ENCODE measurements around the gene TRPM3. TPM values are rescaled to one million over a fixed set of nuclear protein-coding genes. Genes with fewer than 3 reads are reported as not detected.

Gene TRPM3
- total RNA-seq, 6 donors from 2014 or later, result 0.10 to 1.0 (median 0.17) TPM; not detected in 1

GRCh38 chr9:70887826-70888225 is 233.6 kb downstream of the TRPM3 start:
- H3K4me1 ChIP-seq, result no peaks in the 10 kb centered on the region
- H3K4me3 ChIP-seq, result no peak overlapping the region
- no peaks in the 10 kb centered on the region for H3K9me3 ChIP-seq
- H3K27ac ChIP-seq, result no peak overlapping the region
- H3K27me3 ChIP-seq, result no peaks in the 10 kb centered on the region
- ATAC-seq (ENCODE audit: low FRiP score in 2 of 2) (no peak), DNase-seq (no peak)
- TF ChIP-seq EP300 (IDR thresholded peaks at IDR 0.05), result no peak
- no peak for TF ChIP-seq CTCF (IDR thresholded peaks at IDR 0.05)
- no peak for TF ChIP-seq POLR2A (IDR thresholded peaks at IDR 0.05)
- no peak for TF ChIP-seq POLR2AphosphoS5 (IDR thresholded peaks at IDR 0.05)
- no peaks in the 10 kb centered on the region for H3K36me3 ChIP-seq
- WGBS, 2 donors, result 78 to 81% methylated on average over 2 of the region's 2 CpGs

GRCh38 chr9:70883963-70884793 is 237.2 kb downstream of the TRPM3 start:
- no peak for TF ChIP-seq POLR2A (IDR thresholded peaks at IDR 0.05)
- TF ChIP-seq CTCF (IDR thresholded peaks at IDR 0.05), result no peak
- TF ChIP-seq POLR2AphosphoS5 (IDR thresholded peaks at IDR 0.05), result no peak
- no peaks in the 10 kb centered on the region for H3K4me1 ChIP-seq
- no peaks in the 10 kb centered on the region for H3K36me3 ChIP-seq
- ATAC-seq (ENCODE audit: low FRiP score in 2 of 2), result no peak
- H3K27ac ChIP-seq, result no peak overlapping the region
- no peaks in the 10 kb centered on the region for H3K27me3 ChIP-seq
- H3K4me3 ChIP-seq, result no peak overlapping the region
- WGBS, 2 donors, result 81 to 86% methylated on average over 7 of the region's 7 CpGs
- H3K9me3 ChIP-seq, result no peaks in the 10 kb centered on the region
- no peak for DNase-seq

- no peak overlapping the region for H3K4me3 ChIP-seq
- ATAC-seq (ENCODE audit: low FRiP score in 2 of 2) (no peak), DNase-seq (no peak)
Measured at GRCh38 chr9:70883056-70883455, 238.4 kb downstream of the TRPM3 start.

GRCh38 chr9:70881333-70881732 is 240.1 kb downstream of the TRPM3 start:
- no peaks in the 10 kb centered on the region for H3K9me3 ChIP-seq
- no peak for ATAC-seq (ENCODE audit: low FRiP score in 2 of 2)
- no peaks in the 10 kb centered on the region for H3K36me3 ChIP-seq
- H3K4me3 ChIP-seq, result no peak overlapping the region
- no peak for DNase-seq
- TF ChIP-seq POLR2A (IDR thresholded peaks at IDR 0.05), result no peak
- WGBS, 2 donors, result 84% methylated on average over 6 of the region's 6 CpGs
- no peaks in the 10 kb centered on the region for H3K4me1 ChIP-seq
- no peak overlapping the region for H3K27ac ChIP-seq
- H3K27me3 ChIP-seq, result no peaks in the 10 kb centered on the region

More at GRCh38 chr9:70883056-70883455, 238.4 kb downstream of the TRPM3 start:
- no peaks in the 10 kb centered on the region for H3K9me3 ChIP-seq
- WGBS, 2 donors, result 70 to 80% methylated on average over 1 of the region's 1 CpG
- no peaks in the 10 kb centered on the region for H3K27me3 ChIP-seq
- no peaks in the 10 kb centered on the region for H3K4me1 ChIP-seq
- H3K27ac ChIP-seq, result no peak overlapping the region
- H3K36me3 ChIP-seq, result no peaks in the 10 kb centered on the region
- TF ChIP-seq POLR2A (IDR thresholded peaks at IDR 0.05) (no peak), POLR2AphosphoS5 (IDR thresholded peaks at IDR 0.05) (no peak), CTCF (IDR thresholded peaks at IDR 0.05) (no peak), EP300 (IDR thresholded peaks at IDR 0.05) (no peak)

- DNase-seq (no peak), ATAC-seq (ENCODE audit: low FRiP score in 2 of 2) (no peak)
- no peak overlapping the region for H3K27ac ChIP-seq
- no peaks in the 10 kb centered on the region for H3K27me3 ChIP-seq
- no peak for TF ChIP-seq POLR2AphosphoS5 (IDR thresholded peaks at IDR 0.05)
- no peak for TF ChIP-seq POLR2A (IDR thresholded peaks at IDR 0.05)
- TF ChIP-seq EP300 (IDR thresholded peaks at IDR 0.05), result no peak
- no peak for TF ChIP-seq CTCF (IDR thresholded peaks at IDR 0.05)
- no peaks in the 10 kb centered on the region for H3K4me1 ChIP-seq
- no peak overlapping the region for H3K4me3 ChIP-seq
- no peaks in the 10 kb centered on the region for H3K9me3 ChIP-seq
- no peaks in the 10 kb centered on the region for H3K36me3 ChIP-seq
Measured at GRCh38 chr9:70880535-70880934, 240.9 kb downstream of the TRPM3 start.
